Endothelial cell of umbilical vein (primary cell): ENCODE results near the gene SNX3. TPM values are rescaled to one million over a fixed set of nuclear protein-coding genes. Genes with fewer than 3 reads are reported as not detected.

Experiments
- BruUV-seq: library from RNA; stranded (reverse); fragments of 400-500 nt; replicated peaks from 2 replicates; lab custom pipeline; 2021; lab: Mats Ljungman, UMichigan
- CTCF ChIA-PET: fragments of 300-600, 350-600 bp; sonication (Branson Sonifier 250); formaldehyde crosslinking; loops from one replicate; lab custom pipeline; 2021; ENCODE audit warnings: antibody characterized with exemption, inconsistent platforms; lab: Charles Lee
- POLR2A ChIA-PET: fragments of 300-600, 350-600 bp; sonication (Branson Sonifier 250); formaldehyde crosslinking; loops from one replicate; lab custom pipeline; 2021; ENCODE audit warnings: antibody characterized with exemption, inconsistent platforms; lab: Charles Lee
- DNase-seq: peaks from one replicate; pipeline ENCODE4 v3.0.0-alpha.2; 2011; ENCODE audit warnings: low read depth, low spot score
- FAIRE-seq: peaks from 2 replicates; lab custom pipeline; 2011; peaks lifted over from hg19 to GRCh38; lab: Jason Lieb, UNC
- H2AFZ ChIP-seq: 2 replicates; pipeline ENCODE4 v1.6.0; 2012; ENCODE audit warnings: low read depth, low read length, control low read depth, inconsistent platforms
- H3K27ac ChIP-seq: 2 replicates; pipeline ENCODE4 v1.5.1; 2011; ENCODE audit warnings: low read depth, mild to moderate bottlenecking, control low read depth, low read length, moderate library complexity; ENCODE audit not compliant: insufficient read depth
- H3K27me3 ChIP-seq, 2 experiments: 2 replicates each; pipeline versions ENCODE4 v1.6.0 to v1.6.1; 2011; ENCODE audit warnings: low read length in 2 of 2, mixed read lengths in 1 of 2; ENCODE audit not compliant: control insufficient read depth in 2 of 2, insufficient read depth in 2 of 2
- H3K36me3 ChIP-seq, 2 experiments: 2 replicates in 1 of 2; 3 replicates in 1 of 2; pipeline ENCODE4 v1.5.1; 2011; ENCODE audit warnings: low read length in 2 of 2, mild to moderate bottlenecking in 1 of 2, moderate library complexity in 1 of 2; ENCODE audit not compliant: control insufficient read depth in 2 of 2, insufficient read depth in 2 of 2; ENCODE audit errors: extremely low read depth in 1 of 2
- H3K4me1 ChIP-seq: 3 replicates; pipeline ENCODE4 v1.5.1; 2011; ENCODE audit warnings: mild to moderate bottlenecking, low read length; ENCODE audit not compliant: control insufficient read depth, insufficient read depth; ENCODE audit errors: extremely low read depth
- H3K4me2 ChIP-seq: 2 replicates; pipeline ENCODE4 v1.6.1; 2011; ENCODE audit warnings: low read length, control low read depth, mixed read lengths; ENCODE audit not compliant: insufficient read depth
- H3K4me3 ChIP-seq, 3 experiments: fragments of 200-600 bp in 1 of 3; sonication (generic), shearing (Covaris generic) in 1 of 3; replicated peaks in 1 of 3; 2 replicates each; pipeline ENCODE4 v1.5.1; 2011 to 2016; ENCODE audit warnings: control low read depth in 3 of 3, low read length in 3 of 3, mild to moderate bottlenecking in 2 of 3, inconsistent platforms in 1 of 3, low read depth in 1 of 3, moderate library complexity in 1 of 3; ENCODE audit not compliant: insufficient read depth in 1 of 3
- H3K79me2 ChIP-seq: 2 replicates; pipeline ENCODE4 v1.6.0; 2012; ENCODE audit warnings: low read length, inconsistent platforms; ENCODE audit not compliant: control insufficient read depth, insufficient read depth
- H3K9ac ChIP-seq: replicated peaks from 2 replicates; pipeline ENCODE3; 2011; ENCODE audit warnings: low read length, control low read depth; ENCODE audit not compliant: insufficient read depth; ENCODE audit errors: extremely low read depth
- H3K9me1 ChIP-seq: replicated peaks from 3 replicates; pipeline ENCODE4 v1.6.0; 2011; ENCODE audit warnings: mild to moderate bottlenecking, low read length; ENCODE audit not compliant: control insufficient read depth, insufficient read depth; ENCODE audit errors: extremely low read depth
- H3K9me3 ChIP-seq: replicated peaks from 2 replicates; pipeline ENCODE4 v1.5.1; 2012; ENCODE audit warnings: low read length, inconsistent platforms; ENCODE audit not compliant: control insufficient read depth, insufficient read depth
- H4K20me1 ChIP-seq: replicated peaks from 2 replicates; pipeline ENCODE3; 2011; ENCODE audit warnings: mild to moderate bottlenecking, low read length; ENCODE audit not compliant: control insufficient read depth, insufficient read depth; ENCODE audit errors: extremely low read depth
- EZH2 ChIP-seq: IDR thresholded peaks from 2 replicates; pipeline ENCODE4 v1.6.1; 2012; ENCODE audit warnings: borderline replicate concordance, low read depth, mild to moderate bottlenecking, moderate library complexity, low read length, inconsistent platforms; ENCODE audit not compliant: severe bottlenecking
- FOS ChIP-seq: IDR thresholded peaks from 2 replicates; pipeline ENCODE4 v1.6.1; 2011; ENCODE audit warnings: mild to moderate bottlenecking, low read length, moderate library complexity, borderline replicate concordance; ENCODE audit not compliant: insufficient read depth
- GATA2 ChIP-seq: IDR thresholded peaks from 2 replicates; pipeline ENCODE4 v1.7.0; 2011; ENCODE audit warnings: low read depth, mild to moderate bottlenecking, moderate library complexity, mixed read lengths, low read length; ENCODE audit not compliant: insufficient read length, insufficient read depth
- JUN ChIP-seq: IDR thresholded peaks from 2 replicates; pipeline ENCODE4 v1.6.1; 2011; ENCODE audit warnings: borderline replicate concordance, low read depth; ENCODE audit not compliant: insufficient read length, insufficient read depth
- MYC ChIP-seq: IDR thresholded peaks from one replicate; pipeline ENCODE4 v1.6.1; 2011; ENCODE audit warnings: mild to moderate bottlenecking, low read depth, low read length
- POLR2A ChIP-seq: IDR thresholded peaks from 2 replicates; pipeline ENCODE4 v1.6.1; 2012; ENCODE audit warnings: low read depth, mild to moderate bottlenecking, control low read depth, low read length
- POLR2AphosphoS5 ChIP-seq: IDR thresholded peaks from 2 replicates; pipeline ENCODE4 v1.6.1; 2012; ENCODE audit warnings: low read depth, mild to moderate bottlenecking, control low read depth, low read length, moderate library complexity; ENCODE audit not compliant: insufficient read depth
- dilution Hi-C: fragments of 300-500 bp; cut with MboI; formaldehyde crosslinking; loops from one replicate; pipeline ENCODE4 v1.15.0; 2019; ENCODE audit warnings: low sequenced_read_pairs; ENCODE audit not compliant: extremely low pct_ligation_motif_present
- intact Hi-C: fragments of 100-400 bp; cut with micrococcal nuclease; formaldehyde crosslinking; loops from one replicate; pipeline ENCODE4 v1.10.0; 2022
- polyA plus RNA-seq, 4 experiments: library from polyadenylated mRNA; depleted of rRNA in 3 of 4; stranded (reverse) in 3 of 4; unstranded in 1 of 4; fragments of >200 nt; gene quantifications; 2 replicates each; pipeline versions ENCODE4 v1.2.1 to v1.2.3, GENCODE V29; 2011 to 2012; ENCODE audit warnings: missing spikeins in 1 of 4
- total RNA-seq: library from RNA; stranded (reverse); gene quantifications from 2 replicates; pipeline ENCODE4 v1.2.3, GENCODE V29; 2021
- TF ChIP-seq, protein P1 (sequence below): IDR thresholded peaks from 2 replicates; pipeline ENCODE4 v1.6.1; 2011; ENCODE audit not compliant: insufficient read depth, insufficient read length
- TF ChIP-seq, protein P2 (sequence below), 2 donors: IDR thresholded peaks; 1 replicate in 1 of 2; 2 replicates in 1 of 2; pipeline ENCODE4 v1.5.1; 2011; ENCODE audit warnings: low read length in 2 of 2, mild to moderate bottlenecking in 2 of 2, moderate library complexity in 2 of 2, control low read depth in 1 of 2, inconsistent platforms in 1 of 2, low read depth in 1 of 2; ENCODE audit not compliant: insufficient read depth in 1 of 2; ENCODE audit errors: extremely low read depth in 1 of 2

Gene SNX3
- total and polyA plus RNA-seq, 2 donors (not counting 3 experiments of a cell fraction or from before 2014, with no cell fraction given), result 155 to 281 TPM

DNA sequence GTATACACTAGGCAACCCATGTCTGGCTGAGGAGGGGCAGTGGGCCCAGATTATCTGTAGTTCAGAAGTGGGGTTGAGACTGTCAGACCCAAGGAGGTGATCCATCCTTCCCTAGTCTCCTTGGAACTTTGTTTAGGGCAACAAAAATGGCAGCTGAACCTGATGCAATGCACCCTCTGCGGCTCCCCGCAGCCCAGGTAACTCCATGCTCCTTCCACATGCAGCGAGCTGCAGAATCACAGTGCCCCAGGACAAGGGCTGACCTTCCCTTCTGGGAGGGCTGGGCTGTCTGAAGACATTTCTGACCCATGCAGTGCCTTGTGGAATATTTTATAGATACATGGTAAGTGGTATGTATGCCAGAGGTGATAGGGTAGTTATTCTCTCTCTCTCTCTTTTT, 65.6 kb downstream of the SNX3 start:
- Histone ChIP-seq H3K27ac (no peak overlapping the region), H3K9ac (no peak overlapping the region), H3K9me1 (no peaks in the 10 kb centered on the region), H3K4me2 (no peak overlapping the region), H3K4me1 (no peaks in the 10 kb centered on the region), H3K79me2 (no peaks in the 10 kb centered on the region), H2AFZ (no peak overlapping the region), H3K27me3 (peaks cover 0 to 2% of the 10 kb centered on the region in 2 experiments), H3K36me3 (no peaks in the 10 kb centered on the region), H3K4me3 (no peak overlapping the region), H3K9me3 (no peaks in the 10 kb centered on the region), H4K20me1 (no peaks in the 10 kb centered on the region)
- FAIRE-seq, result no peak
- DNase-seq, result no peak
- no TSS peak for BruUV-seq
- intact Hi-C loops, result no loop called here
- ChIA-PET CTCF (no interaction called here), POLR2A (no interaction called here)
- TF ChIP-seq POLR2AphosphoS5 (no peak), FOS (no peak), POLR2A (no peak), JUN (no peak), GATA2 (no peak), MYC (no peak), EZH2 (no peak)
- TF ChIP-seq, protein P1, sequence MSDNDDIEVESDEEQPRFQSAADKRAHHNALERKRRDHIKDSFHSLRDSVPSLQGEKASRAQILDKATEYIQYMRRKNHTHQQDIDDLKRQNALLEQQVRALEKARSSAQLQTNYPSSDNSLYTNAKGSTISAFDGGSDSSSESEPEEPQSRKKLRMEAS, result no peak
- TF ChIP-seq, protein P2, sequence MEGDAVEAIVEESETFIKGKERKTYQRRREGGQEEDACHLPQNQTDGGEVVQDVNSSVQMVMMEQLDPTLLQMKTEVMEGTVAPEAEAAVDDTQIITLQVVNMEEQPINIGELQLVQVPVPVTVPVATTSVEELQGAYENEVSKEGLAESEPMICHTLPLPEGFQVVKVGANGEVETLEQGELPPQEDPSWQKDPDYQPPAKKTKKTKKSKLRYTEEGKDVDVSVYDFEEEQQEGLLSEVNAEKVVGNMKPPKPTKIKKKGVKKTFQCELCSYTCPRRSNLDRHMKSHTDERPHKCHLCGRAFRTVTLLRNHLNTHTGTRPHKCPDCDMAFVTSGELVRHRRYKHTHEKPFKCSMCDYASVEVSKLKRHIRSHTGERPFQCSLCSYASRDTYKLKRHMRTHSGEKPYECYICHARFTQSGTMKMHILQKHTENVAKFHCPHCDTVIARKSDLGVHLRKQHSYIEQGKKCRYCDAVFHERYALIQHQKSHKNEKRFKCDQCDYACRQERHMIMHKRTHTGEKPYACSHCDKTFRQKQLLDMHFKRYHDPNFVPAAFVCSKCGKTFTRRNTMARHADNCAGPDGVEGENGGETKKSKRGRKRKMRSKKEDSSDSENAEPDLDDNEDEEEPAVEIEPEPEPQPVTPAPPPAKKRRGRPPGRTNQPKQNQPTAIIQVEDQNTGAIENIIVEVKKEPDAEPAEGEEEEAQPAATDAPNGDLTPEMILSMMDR (IDR thresholded peaks at IDR 0.05; ENCODE audit: extremely low read depth in 1 of 2, insufficient read depth in 1 of 2, low read depth in 1 of 2, low read length in 2 of 2), result no peak
- dilution Hi-C loops, result no loop called here
